SKM-1 (cell line): Measurements from ENCODE around the gene SPART.
"Not testable (repeated sequence)": the region's sequence is repeated elsewhere in the genome, so short reads cannot be mapped to it uniquely, and the experiment has no call there.

Experiments
- DNase-seq: peaks from one replicate; lab custom pipeline; 2025; ENCODE audit not compliant: unreplicated experiment; lab: John Stamatoyannopoulos, UW

SPART gene

DNA sequence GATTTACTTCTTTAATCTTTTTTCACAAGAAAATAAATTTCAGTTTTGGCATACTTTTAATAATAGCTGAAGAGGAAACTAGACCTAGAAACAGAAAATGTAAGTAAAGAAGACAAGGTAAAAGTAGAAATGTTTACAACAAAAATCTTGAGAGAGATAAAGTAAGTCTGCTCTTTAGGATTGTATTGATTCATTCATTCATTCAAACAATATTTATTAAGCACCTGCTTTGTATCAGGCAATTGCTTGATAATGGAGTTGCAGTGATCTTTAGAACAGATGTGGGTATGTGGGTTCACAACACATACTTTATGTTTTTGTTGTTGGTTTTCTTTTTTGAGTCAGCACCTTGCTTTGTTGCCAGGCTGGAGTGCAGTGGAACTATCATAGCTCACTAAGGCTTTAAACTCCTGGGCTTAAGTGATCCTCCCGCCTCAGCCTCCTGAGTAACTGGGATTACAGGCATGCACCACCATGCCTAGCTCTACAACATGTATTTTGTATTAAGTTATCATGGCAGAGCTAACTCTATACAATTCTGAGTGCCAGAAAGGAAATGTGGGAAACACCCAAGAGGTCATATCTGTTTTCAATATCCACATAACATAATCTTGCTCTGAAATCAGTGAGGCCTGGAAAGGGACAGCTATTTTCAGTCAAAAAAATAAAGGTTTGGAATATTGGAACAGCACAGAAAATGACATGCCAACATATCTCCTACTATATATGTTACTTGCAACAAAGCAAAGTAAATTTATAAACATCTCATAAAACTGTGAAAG lies 8.8 kb upstream of the SPART start:
- DNase-seq: no peak

DNA sequence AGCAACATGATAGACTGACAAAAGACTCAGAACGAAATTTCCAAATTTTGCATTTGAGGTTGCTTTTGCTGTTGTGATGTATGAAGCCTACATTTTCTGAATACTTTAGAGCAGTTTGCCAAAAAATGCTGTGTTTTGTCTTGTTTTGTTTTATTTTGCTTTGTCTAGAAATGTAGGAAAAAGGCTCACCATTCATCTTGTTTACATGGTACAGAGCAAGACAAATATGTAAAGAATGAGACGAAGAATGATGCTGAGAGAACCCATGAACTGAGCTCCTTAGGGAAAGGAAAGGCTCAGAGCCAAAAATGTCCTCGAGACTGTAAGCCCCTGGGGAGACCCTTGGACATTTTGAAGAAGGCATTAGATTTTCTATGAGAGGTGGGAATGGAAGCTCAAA lies 6.8 kb upstream of the SPART start:
- DNase-seq: no peak

DNA sequence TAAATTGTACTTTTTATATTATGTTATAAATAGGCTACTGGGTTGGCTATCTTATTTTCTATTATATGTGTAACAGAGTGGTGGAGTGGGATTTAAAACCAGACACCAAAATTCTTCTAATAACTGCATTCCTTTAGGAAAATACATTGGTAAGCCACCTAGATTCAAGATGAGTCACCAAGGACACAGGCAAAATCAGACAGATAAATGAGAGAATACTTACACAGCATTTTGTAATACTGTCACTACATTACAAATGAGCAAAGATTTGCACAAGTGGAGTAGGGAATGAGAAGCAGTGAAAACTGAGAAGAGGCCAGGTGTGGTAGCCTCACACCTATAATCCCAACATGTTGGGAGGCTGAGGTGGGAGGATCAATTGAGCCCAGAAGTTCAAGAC lies 6.2 kb upstream of the SPART start:
- DNase-seq: no peak

DNA sequence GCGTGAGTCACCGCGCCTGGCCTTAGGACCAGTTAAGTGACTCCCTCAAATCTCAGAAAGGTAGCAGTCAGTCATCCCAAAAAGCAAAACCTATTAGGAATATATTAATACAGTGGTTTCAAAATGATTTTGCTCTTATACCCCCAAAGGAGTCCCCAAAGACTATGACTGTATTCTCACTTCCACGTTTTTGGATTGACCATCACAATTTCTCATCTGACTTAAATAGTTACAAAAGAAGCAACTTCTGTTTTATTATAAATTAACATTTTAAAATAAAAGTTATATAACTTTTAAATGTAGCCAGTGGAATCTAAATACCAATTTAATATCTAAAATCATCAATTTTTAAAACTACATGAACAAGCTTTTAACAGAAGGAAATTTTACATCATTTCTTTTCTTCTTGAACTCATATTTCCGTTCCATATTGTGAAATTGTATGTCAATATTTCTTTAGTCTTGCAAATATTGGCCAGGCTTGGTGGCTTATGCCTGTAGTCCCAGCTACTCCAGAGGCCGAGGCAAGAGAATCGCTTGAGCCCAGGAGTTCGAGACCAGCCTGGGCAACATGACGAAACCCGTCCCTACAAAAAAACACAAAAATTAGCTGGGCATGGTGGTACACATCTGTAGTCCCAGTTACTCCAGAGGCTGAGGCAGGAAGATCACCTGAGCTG lies 1.5 kb upstream of the SPART start:
- no peak for DNase-seq

DNA sequence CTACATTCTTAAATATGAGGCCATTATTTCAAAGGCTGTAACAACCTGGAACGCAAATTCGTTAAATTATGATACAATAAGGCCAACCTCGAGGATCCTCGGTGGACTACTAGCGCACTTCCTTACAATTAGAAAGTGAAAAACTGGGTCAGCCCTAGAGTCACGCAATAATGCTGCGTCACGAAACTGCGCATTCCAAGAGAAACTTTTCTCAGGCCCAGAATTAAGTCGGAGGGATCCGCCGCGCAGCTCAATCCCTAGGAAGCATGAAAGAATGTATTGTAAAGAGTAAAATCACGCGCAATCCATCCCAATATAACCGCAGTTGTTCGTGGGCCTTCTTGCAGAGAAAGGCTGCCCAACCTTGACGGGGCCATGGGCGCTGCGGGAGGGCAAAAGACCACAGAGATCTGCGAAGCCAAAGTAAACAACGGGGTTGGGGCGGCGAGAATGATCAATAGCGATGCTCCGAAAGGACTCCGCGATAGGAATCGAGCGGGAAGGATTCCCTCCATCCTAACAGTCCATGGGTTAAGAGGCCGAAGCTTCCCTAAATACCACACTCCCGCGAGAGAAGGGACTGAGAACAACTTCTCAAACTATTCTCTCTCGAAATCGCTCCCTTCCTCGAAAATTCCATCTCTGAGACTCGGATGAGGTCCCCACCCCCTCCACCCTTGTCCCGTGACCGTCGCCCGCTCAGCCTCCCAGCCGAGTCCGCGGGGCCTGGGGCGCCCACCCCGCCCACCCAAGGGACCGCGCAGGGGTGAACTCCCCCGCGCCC lies 564 bp downstream of the SPART start:
- peak; percentile 57 for DNase-seq

DNA sequence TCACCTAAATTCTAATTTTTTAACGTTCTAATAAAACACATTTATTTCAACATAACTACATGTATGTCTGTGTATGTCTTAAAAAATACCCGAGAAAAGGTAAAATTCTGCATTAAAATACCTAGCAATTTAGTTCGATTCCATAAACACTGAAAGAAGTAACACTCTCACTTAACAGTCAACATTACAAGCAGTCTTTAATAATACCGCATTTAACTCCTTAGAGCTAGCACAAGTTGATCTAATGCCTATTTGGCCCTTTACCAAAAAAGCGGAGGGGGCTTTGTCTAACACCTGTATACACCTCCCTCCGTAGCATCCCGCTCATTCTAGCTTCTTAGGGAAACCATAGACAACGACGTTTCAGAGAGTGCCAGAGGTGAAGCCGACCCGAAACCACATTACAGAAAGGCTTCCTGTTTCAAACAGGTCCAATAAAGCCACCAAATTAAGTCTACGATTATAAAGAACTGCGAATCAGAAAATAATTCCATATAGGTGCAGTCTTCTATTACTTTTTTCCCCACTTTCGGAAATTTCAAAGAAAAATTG lies 1.2 kb downstream of the SPART start:
- DNase-seq: no peak

DNA sequence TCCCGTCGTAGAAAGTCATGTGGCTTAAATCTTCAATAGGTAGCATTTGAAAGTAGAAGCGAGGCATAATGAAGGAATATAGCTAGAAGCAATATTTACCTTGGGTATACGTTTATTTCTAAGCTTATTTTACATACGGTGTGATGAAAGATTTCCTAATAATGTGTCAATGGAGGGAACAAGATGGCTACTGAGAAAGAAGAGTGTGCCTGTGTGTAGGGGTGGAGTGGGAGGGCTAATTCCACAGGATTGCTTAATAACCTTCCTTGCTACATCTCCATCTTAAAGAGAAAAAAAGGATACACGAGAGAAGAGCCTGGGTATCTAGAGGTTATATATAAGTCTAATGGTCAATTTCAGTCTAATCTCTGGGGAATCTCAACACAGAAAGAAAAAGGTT lies 2.0 kb downstream of the SPART start:
- DNase-seq: peak; percentile 53

DNA sequence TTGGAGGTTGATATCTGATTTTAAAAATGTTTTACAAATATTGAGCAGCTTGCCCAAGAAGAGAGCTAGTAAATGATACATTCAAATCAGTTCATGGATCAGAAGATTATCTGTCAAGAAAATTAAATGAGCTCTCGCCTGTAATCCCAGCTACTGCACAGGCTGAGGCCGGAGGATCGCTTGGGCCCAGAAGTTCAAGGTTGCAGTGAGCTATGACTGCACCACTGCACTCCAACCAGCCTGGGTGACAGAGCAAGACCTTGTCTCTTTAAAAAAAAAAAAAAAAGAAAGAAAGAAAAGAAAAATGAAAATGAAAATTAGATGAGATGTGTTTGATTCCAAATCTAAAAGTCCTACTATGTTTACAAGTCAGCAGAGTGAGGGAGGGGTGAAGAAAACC lies 2.4 kb downstream of the SPART start:
- no peak for DNase-seq

DNA sequence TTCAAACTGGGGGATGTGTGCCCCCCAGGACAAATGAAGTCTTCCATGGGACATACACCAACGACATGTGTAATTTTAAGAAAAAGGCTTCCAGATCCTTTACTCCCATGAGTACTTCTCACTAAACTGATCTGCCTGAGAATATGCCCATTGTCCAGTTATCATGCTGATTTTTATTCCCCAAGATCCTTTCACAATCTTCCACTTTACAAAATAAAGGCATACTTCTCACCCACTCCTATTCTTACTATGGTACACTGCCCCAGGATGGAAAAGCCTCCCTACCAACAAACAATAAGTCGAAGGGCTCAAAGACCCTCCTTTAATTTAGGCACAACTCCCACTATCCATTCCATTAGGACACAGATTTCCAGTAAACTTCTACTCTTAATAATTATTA lies 3.5 kb downstream of the SPART start:
- no peak for DNase-seq

DNA sequence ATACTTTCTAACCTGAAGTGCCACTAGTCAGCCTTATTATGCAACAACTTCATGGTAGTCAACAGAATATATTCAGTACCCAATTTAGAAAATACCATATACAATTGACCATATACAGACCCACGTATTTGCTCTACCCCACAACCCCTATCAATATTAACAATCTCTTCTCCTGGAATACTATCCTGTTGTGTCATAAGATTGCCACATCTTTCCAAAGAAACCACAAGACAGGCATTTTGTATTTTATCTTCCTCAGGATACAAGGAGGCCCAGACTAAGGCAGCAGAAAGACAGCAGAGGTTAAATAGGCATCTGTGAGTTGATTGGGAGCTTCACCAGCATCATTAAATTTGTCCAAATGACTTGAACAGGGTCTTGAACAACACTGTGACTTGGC lies 4.5 kb downstream of the SPART start:
- no peak for DNase-seq

DNA sequence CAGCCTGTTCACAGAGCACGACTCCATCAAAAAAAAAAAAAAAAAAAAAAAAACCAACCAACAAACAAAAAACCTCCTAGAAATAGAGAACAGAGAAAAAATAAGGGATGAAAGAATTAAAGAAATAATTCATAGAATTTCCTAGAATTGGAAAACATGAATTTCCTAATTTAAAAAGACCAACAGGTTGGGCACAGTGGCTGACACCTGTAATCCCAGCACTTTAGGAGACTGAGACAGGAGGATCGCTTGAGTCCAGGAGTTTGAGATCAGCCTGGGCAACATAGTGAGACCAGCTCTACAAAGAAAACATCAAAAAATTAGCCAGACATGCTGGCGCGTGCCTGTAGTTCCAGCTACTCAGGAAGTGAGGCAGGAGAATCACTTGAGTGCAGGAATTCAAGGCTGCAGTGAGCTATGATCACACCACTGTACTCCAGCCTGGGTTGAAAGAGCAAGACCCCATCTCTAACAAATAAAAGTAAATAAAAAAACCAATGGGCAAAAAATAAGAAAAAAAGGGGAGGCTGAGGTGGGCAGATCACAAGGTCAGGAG lies 6.5 kb downstream of the SPART start:
- DNase-seq: no peak

DNA sequence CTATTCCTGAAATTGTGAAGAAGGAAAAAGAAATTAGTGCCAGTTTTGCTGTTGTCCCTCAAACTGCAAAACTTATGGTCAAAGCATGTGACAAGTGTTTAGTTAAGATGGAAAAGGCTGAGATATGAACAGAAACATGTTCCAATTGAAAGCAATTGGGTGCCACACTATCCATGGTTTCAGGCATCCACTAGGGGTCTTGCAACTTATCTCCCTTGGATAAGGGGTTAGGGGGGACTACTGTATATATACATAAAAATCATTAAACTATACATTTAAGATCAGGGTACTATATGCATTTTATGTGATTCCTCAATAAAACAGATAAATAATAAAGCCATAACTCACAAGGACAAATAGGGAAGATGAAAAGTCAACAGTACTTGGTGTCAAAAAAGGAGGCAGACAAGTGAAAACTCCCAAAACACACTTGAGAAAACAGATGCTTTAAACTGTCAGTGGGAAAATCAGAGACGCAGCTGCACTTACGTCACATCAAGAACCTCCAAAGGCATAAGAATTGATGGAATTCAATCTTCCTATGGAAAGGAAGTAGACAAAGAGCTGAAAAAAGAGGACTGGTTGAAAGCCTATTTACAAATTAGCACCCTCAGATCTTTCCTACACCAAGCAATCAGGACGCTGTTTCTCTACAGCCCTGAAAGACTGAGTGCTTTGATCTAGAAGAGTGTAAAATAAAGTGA lies 8.1 kb downstream of the SPART start:
- DNase-seq: no peak

DNA sequence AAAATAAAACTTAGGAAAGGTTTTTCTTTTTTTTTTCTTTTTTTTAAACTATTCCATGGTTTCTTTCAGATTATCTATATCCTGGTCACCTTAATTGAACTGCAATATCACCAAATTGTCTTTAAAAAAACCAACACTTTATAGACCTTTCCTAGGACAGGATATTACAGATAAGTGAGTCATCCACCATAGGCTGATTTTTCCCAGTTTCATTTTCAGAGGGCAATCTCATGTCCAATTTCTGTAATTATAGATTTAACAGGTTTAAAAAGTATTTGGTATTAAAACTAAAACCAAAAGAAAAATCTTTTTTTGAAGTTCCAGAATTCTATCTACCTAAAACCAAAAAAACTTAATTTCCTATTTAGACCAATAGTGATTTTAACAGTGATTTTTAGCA lies 13.2 kb downstream of the SPART start:
- no peak for DNase-seq

DNA sequence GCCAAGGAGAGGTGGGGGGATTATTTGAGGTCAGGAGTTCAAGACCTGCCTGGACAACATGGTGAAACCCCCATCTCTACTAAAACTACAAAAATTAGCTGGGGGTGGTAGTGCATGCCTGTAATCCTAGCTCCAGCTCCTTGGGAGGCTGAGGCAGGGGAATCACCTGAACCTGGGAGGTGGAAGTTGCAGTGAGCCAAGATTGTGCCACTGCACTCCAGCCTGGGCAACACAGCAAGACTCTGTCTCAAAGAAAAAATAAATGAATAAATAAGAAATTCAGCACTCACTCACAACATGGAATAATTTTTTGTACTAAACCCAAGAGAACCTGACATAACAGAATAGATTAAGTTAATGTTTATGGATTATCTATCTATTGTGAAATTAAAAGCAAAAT lies 13.9 kb downstream of the SPART start:
- DNase-seq: not testable (repeated sequence)

DNA sequence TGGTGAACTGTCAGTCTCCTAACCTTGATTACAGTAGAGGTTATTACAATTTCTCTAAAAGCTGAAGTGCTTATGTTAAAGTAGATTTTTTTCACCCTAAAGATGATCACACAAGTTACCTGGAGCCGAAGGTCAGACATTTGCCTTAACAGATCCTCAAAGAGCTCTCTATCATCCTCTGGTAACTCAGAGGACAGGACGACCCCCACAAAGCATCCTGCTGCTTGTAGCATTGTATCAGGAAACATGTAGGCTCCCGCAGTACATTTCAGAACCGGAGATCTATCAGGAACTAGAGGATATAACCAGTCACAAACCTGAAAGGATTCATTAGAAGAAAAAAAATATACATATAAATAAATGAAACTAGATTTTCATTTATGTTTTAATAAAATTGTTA lies 14.9 kb downstream of the SPART start:
- DNase-seq: no peak

DNA sequence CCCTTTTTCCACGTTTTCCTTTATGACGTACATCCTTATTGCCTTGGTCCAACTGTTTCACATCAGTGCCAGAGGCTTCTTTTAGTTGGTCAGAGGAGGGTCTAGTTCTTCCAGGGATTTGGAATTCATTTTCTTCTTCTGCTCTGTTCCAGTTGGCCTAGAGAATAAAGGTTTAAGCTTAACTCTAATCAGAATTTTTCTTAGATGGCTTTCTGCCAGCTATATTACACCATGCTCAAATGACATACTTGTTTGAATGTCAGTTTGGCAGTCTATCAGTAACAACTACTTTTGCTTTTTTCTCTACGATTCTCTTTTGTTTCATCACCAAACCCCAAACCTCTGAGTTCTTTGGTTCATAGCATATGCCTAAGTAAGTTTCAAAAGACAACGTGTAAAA lies 16.8 kb downstream of the SPART start:
- DNase-seq: no peak

DNA sequence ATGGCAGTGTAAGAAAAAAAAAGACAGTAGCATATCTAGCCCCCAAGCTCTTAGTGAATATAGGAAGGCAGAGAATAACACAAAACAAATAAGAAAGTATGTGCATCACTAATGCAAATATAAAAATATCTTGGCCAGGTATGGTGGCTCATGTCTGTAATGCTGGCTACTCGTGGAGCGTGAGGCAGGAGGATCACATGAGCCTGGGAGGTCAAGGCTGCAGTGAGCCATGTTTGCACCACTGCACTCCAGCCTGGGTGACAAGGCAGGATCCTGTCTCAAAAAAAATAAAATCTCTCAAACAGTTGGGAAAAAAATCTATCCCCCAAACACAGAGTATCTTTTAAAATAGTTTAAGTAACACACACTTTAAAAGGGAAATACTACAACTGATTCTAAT lies 17.4 kb downstream of the SPART start:
- no peak for DNase-seq

DNA sequence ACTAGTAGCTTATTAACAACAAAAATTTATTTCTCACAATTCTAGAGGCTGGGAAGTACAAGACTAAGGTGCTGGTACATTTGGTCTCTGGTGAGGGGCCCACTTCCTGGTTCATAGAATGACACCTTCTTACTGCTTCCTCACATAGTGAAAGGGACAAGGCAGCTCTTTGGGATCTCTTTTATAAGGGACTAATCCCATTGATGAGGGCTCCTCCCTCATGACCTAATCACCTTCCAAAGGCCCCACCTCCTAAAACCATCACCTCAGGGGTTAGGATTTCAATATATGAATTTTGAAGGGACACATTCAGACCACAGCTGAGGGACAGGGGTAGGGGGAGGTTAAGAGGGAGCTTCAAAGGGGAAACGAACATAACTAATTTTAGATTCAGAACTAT lies 20.3 kb downstream of the SPART start:
- DNase-seq: no peak

DNA sequence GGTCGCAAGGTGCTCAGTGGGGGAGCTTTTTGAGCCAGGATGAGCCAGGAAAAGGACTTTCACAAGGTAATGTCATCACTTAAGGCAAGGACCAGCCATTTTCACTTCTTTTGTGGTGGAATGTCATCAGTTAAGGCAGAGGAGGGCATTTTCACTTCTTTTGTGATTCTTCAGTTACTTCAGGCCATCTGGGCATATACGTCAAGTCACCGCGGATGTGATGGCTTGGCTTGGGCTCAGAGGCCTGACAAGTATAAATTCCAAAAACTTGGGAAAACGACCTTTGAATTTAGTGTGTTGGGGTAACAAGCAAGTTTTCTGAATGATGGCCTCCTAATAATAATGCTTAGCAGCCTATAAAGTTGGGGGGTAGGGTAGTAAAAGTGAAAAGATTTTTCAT lies 21.3 kb downstream of the SPART start:
- DNase-seq: not testable (repeated sequence)

DNA sequence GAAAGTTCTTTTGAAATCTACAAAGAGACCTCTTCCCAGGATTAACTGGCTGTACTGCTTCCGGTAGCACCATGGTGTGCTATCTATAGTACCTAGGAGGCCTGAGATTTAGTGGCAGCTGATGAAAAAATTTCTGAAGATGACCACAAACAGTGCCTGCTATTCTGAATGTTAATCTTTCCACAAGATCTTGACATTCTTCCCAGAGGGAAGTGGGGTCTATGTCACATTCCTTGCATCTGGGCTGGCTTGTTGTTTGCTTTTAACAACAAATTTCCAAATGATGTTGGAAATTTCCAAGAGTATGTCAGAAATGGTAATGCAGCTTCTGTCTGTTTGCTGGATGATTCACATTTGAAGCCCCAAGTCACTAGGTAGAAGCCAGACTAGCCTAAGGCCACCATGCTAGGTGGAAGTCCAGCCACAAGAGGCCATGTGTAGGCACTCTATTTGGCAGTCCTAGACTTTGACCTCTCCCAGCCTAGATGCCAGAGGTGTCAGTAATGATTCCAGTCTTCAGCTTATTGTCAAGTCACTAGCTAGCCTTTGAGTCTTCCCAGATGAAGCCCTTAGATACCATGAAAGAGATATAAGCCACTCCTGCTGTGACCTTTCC lies 22.1 kb downstream of the SPART start:
- DNase-seq: no peak
